ENCODE measurements around the gene SRPK2.

Gene SRPK2

GRCh38 chr7:105278973-105279687 lies 109.6 kb downstream of the SRPK2 start:
- TF ChIP-seq FOXA1 (IDR thresholded peaks at IDR 0.05) (no peak), L3MBTL2 (conservative IDR thresholded peaks at IDR 0.05) (no peak), HDGF (IDR thresholded peaks at IDR 0.05; ENCODE audit: borderline replicate concordance) (no peak), LEF1 (IDR thresholded peaks at IDR 0.05; ENCODE audit: borderline replicate concordance) (no peak), TARDBP (IDR thresholded peaks at IDR 0.05) (no peak), NFRKB (IDR thresholded peaks at IDR 0.05) (no peak), FOXK2 (IDR thresholded peaks at IDR 0.05) (no peak), SP1 (IDR thresholded peaks at IDR 0.05) (no peak), CTBP1 (IDR thresholded peaks at IDR 0.05; ENCODE audit: borderline replicate concordance) (no peak), FOXM1 (IDR thresholded peaks at IDR 0.05; ENCODE audit: borderline replicate concordance) (no peak), SUZ12 (IDR thresholded peaks at IDR 0.05) (no peak), BHLHE40 (IDR thresholded peaks at IDR 0.05; ENCODE audit: borderline replicate concordance) (no peak), ZNF384 (IDR thresholded peaks at IDR 0.05) (no peak), ELF4 (IDR thresholded peaks at IDR 0.05) (no peak), ARNT (IDR thresholded peaks at IDR 0.05) (no peak)
- TF ChIP-seq, protein P1, sequence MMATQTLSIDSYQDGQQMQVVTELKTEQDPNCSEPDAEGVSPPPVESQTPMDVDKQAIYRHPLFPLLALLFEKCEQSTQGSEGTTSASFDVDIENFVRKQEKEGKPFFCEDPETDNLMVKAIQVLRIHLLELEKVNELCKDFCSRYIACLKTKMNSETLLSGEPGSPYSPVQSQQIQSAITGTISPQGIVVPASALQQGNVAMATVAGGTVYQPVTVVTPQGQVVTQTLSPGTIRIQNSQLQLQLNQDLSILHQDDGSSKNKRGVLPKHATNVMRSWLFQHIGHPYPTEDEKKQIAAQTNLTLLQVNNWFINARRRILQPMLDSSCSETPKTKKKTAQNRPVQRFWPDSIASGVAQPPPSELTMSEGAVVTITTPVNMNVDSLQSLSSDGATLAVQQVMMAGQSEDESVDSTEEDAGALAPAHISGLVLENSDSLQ (IDR thresholded peaks at IDR 0.05), result no peak
- no peak for DNase-seq (ENCODE audit: extremely low spot score)
- ChIA-PET POLR2A (no interaction called here), CTCF (no interaction called here)

DNA sequence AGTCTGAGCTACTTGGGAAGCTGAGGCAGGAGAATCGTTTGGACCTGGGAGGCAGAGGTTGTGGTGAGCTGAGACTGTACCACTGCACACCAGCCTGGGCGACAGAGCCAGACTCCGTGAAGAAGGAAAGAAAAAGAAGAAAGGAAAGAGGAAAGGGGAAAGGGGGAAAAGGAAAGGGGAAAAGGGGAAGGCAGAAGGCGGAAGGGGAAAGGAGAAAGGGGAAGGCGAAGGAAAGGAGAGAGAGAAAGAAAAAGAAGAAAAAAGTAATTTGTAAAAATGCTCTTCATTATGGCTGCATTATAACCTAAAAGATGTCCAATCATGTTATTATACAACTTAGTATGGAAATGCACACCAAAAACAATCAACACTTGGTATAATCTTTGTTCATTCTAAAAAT lies 110.2 kb downstream of the SRPK2 start:
- DNase-seq (ENCODE audit: extremely low spot score), result no peak
- TF ChIP-seq TARDBP (IDR thresholded peaks at IDR 0.05) (no peak), NFRKB (IDR thresholded peaks at IDR 0.05) (no peak), L3MBTL2 (conservative IDR thresholded peaks at IDR 0.05) (no peak), SUZ12 (IDR thresholded peaks at IDR 0.05) (no peak), FOXA1 (IDR thresholded peaks at IDR 0.05) (no peak)
- CTCF ChIA-PET, result no interaction called here
- POLR2A ChIA-PET, result no interaction called here

DNA sequence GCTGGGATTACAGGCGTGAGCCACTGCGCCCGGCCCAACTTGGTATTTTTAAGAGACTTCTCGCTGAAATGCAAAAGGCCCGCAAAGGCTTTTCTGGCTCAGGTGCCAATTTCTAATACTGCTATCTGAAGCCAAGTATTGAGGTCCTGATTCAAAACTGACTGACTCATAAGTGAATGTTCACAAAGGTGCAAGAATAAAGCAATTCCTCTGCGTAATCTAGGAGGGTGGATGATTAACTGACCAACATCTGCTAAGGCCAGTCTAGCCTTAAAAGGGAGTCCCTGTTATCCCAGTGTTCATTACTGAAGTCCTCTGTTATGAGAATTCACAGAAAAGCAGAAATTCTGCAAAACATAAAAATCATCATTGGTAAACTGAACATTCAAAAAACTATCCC lies 111.4 kb downstream of the SRPK2 start:
- ChIA-PET CTCF (no interaction called here), POLR2A (no interaction called here)
- no peak for TF ChIP-seq LEF1 (IDR thresholded peaks at IDR 0.05; ENCODE audit: borderline replicate concordance)
- TF ChIP-seq BHLHE40 (IDR thresholded peaks at IDR 0.05; ENCODE audit: borderline replicate concordance), result no peak
- no peak for TF ChIP-seq ZNF384 (IDR thresholded peaks at IDR 0.05)
- no peak for TF ChIP-seq FOXM1 (IDR thresholded peaks at IDR 0.05; ENCODE audit: borderline replicate concordance)
- no peak for TF ChIP-seq CTBP1 (IDR thresholded peaks at IDR 0.05; ENCODE audit: borderline replicate concordance)
- no peak for TF ChIP-seq HDGF (IDR thresholded peaks at IDR 0.05; ENCODE audit: borderline replicate concordance)
- TF ChIP-seq, protein P1 (IDR thresholded peaks at IDR 0.05), result no peak
- no peak for TF ChIP-seq FOXA1 (IDR thresholded peaks at IDR 0.05)
- TF ChIP-seq FOXK2 (IDR thresholded peaks at IDR 0.05), result no peak
- no peak for TF ChIP-seq L3MBTL2 (conservative IDR thresholded peaks at IDR 0.05)
- TF ChIP-seq TARDBP (IDR thresholded peaks at IDR 0.05), result no peak
- no peak for TF ChIP-seq ELF4 (IDR thresholded peaks at IDR 0.05)
- no peak for TF ChIP-seq SUZ12 (IDR thresholded peaks at IDR 0.05)
- TF ChIP-seq NFRKB (IDR thresholded peaks at IDR 0.05), result no peak
- TF ChIP-seq ARNT (IDR thresholded peaks at IDR 0.05), result no peak
- DNase-seq (ENCODE audit: extremely low spot score), result no peak

DNA sequence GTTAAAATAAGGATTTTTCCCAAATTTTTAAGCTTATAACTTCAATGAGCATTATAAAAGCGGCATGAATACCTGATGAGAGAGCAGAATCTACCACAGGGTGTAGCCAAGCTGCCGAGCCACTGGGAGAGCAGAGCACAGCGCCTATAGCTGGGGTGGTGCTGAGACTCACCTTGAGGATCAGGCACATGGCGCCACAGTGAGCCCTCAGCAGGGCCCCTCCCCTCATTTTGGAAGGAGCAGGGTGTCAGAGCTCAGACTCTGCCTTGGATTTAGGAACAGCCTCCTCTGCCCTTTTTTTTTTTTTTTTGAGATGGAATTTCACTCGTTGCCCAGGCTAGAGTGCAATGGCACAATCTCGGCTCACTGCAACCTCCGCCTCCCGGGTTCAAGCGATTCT lies 118.6 kb downstream of the SRPK2 start:
- no peak for DNase-seq (ENCODE audit: extremely low spot score)
- POLR2A ChIA-PET, result no interaction called here

GRCh38 chr7:105269397-105269796 lies 119.3 kb downstream of the SRPK2 start:
- CTCF ChIA-PET, result interaction anchor here (0.5 kb wide), 1 partner anchor 164 kb away, joined by 3 read pairs; no protein-coding TSS in a partner anchor
- POLR2A ChIA-PET, result no interaction called here
- DNase-seq (ENCODE audit: extremely low spot score), result no peak
- TF ChIP-seq FOXM1 (IDR thresholded peaks at IDR 0.05; ENCODE audit: borderline replicate concordance) (no peak), BHLHE40 (IDR thresholded peaks at IDR 0.05; ENCODE audit: borderline replicate concordance) (no peak), ARNT (IDR thresholded peaks at IDR 0.05) (no peak), NFRKB (IDR thresholded peaks at IDR 0.05) (no peak), TARDBP (IDR thresholded peaks at IDR 0.05) (no peak), FOXA1 (IDR thresholded peaks at IDR 0.05) (no peak), ZNF384 (IDR thresholded peaks at IDR 0.05) (no peak), L3MBTL2 (conservative IDR thresholded peaks at IDR 0.05) (no peak), HDGF (IDR thresholded peaks at IDR 0.05; ENCODE audit: borderline replicate concordance) (no peak), ELF4 (IDR thresholded peaks at IDR 0.05) (no peak)

More for the DNA sequence above, 118.6 kb downstream of the SRPK2 start:
- CTCF ChIA-PET, result no interaction called here
- TF ChIP-seq ARNT (IDR thresholded peaks at IDR 0.05) (no peak), LEF1 (IDR thresholded peaks at IDR 0.05; ENCODE audit: borderline replicate concordance) (no peak), L3MBTL2 (conservative IDR thresholded peaks at IDR 0.05) (no peak), HDGF (IDR thresholded peaks at IDR 0.05; ENCODE audit: borderline replicate concordance) (no peak), FOXA1 (IDR thresholded peaks at IDR 0.05) (no peak), NFRKB (IDR thresholded peaks at IDR 0.05) (no peak), CTBP1 (IDR thresholded peaks at IDR 0.05; ENCODE audit: borderline replicate concordance) (no peak), SP1 (IDR thresholded peaks at IDR 0.05) (no peak), SUZ12 (IDR thresholded peaks at IDR 0.05) (no peak), ZNF384 (IDR thresholded peaks at IDR 0.05) (no peak), BHLHE40 (IDR thresholded peaks at IDR 0.05; ENCODE audit: borderline replicate concordance) (no peak), FOXK2 (IDR thresholded peaks at IDR 0.05) (no peak), FOXM1 (IDR thresholded peaks at IDR 0.05; ENCODE audit: borderline replicate concordance) (no peak), TARDBP (IDR thresholded peaks at IDR 0.05) (no peak)
- TF ChIP-seq, protein P1 (IDR thresholded peaks at IDR 0.05), result no peak

Data from HEK293T (cell line).